ENCODE data around the gene HP1BP3. TPM values are rescaled to one million over a fixed set of nuclear protein-coding genes. Genes with fewer than 3 reads are reported as not detected.

Gene HP1BP3
- total RNA-seq, 3 donors from 2014 or later, result 168 to 276 (median 246) TPM

DNA sequence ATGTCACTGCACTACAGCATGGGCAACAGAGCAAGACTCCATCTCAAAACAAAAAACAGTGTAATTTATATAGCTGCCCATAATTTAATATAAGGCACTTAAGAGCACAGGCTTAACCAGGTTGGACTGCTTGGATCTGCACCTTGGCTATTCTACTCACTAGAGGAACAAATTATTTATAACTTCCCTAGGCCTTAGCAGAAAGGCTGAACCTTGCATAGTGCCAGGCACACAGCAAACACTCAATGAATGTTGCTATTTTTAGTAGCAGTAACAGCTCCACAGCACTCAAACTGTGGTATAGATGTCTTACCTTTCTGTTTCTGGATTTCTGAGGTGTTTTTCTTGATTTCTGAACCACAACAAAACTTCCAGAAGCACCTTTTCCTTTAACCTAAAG is 19.8 kb downstream of the HP1BP3 start:
- H3K4me1 ChIP-seq (ENCODE audit: low read depth), result no peaks in the 10 kb centered on the region
- TF ChIP-seq, protein P1, sequence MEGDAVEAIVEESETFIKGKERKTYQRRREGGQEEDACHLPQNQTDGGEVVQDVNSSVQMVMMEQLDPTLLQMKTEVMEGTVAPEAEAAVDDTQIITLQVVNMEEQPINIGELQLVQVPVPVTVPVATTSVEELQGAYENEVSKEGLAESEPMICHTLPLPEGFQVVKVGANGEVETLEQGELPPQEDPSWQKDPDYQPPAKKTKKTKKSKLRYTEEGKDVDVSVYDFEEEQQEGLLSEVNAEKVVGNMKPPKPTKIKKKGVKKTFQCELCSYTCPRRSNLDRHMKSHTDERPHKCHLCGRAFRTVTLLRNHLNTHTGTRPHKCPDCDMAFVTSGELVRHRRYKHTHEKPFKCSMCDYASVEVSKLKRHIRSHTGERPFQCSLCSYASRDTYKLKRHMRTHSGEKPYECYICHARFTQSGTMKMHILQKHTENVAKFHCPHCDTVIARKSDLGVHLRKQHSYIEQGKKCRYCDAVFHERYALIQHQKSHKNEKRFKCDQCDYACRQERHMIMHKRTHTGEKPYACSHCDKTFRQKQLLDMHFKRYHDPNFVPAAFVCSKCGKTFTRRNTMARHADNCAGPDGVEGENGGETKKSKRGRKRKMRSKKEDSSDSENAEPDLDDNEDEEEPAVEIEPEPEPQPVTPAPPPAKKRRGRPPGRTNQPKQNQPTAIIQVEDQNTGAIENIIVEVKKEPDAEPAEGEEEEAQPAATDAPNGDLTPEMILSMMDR (IDR thresholded peaks at IDR 0.05), result no peak

DNA sequence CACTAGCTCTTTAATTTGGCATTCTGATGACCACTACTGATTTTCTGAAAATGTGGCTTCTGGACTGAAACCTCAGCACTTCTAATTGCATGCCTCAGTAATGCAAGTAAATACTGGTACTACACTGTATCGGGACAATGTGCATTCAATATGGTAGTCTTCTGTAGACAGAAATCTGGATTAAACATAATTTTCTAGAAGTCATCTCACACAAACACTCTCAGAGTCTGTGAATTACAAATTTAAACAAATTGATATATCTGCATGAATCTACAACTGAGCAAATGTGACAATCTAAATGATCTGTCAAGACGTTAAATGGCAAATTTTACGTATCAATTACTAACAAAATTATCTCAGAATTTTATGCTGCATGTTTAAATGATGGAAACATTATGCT is 23.7 kb downstream of the HP1BP3 start:
- TF ChIP-seq, protein P1 (IDR thresholded peaks at IDR 0.05), result no peak
- Histone ChIP-seq H3K36me3 (ENCODE audit: low read depth) (peaks cover 14% of the 10 kb centered on the region), H3K4me1 (ENCODE audit: low read depth) (no peaks in the 10 kb centered on the region), H3K4me3 (no peak overlapping the region), H3K9me3 (no peaks in the 10 kb centered on the region)
- no peak for DNase-seq
- intact Hi-C loops (cut with DNase I, micrococcal nuclease), result no loop called here
- ATAC-seq, result no peak

More for the DNA sequence above, 19.8 kb downstream of the HP1BP3 start:
- no peak for DNase-seq
- Histone ChIP-seq H3K36me3 (ENCODE audit: low read depth) (peaks cover 29% of the 10 kb centered on the region), H3K9me3 (no peaks in the 10 kb centered on the region), H3K4me3 (no peak overlapping the region)
- no peak for ATAC-seq
- intact Hi-C loops (cut with DNase I, micrococcal nuclease), result no loop called here

DNA sequence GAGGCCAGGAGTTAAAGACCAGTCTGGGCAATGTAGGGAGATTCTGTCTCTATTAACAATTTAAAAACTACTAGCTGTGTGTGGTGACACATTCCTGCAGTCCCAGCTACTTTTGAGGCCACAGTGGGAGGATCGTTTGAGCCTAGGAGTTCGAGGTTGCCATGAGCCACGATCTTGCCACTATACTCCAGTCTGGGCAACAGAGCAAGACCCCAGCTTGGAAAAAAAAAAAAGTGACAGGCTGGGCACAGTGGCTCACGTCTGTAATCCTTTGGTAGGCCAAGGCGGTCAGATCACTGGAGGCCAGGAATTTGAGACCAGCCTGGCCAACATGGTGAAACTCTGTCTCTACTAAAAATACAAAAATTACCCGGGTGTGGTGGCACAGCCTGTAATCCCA is 26.8 kb downstream of the HP1BP3 start:
- Histone ChIP-seq H3K4me1 (ENCODE audit: low read depth) (no peaks in the 10 kb centered on the region), H3K36me3 (ENCODE audit: low read depth) (peaks cover 8% of the 10 kb centered on the region), H3K9me3 (no peaks in the 10 kb centered on the region), H3K4me3 (no peak overlapping the region)
- intact Hi-C loops (cut with DNase I, micrococcal nuclease), result no loop called here
- no peak for DNase-seq
- no peak for ATAC-seq
- TF ChIP-seq, protein P1 (IDR thresholded peaks at IDR 0.05), result no peak

DNA sequence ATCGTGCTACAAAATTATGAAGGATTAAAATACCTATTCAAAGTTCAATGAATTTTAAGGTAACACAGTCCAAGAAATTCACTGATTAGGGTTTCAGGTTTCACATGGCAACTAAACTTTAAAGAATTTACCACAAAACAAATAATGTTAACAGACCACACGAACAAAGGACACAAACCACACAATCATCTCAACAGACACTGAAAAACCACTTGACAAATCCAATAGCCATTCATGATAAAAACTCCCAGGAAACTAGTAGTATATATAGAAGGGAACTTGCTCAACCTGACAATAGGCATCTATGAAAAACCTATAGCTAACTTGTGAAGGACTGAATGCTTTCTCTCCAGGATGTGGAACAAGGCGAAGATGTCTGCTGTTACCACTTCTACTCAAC is 33.5 kb downstream of the HP1BP3 start:
- intact Hi-C loops (cut with DNase I, micrococcal nuclease), result no loop called here
- Histone ChIP-seq H3K36me3 (ENCODE audit: low read depth) (no peaks in the 10 kb centered on the region), H3K4me3 (no peak overlapping the region), H3K9me3 (no peaks in the 10 kb centered on the region), H3K4me1 (ENCODE audit: low read depth) (no peaks in the 10 kb centered on the region)
- no peak for DNase-seq
- TF ChIP-seq, protein P1 (IDR thresholded peaks at IDR 0.05), result no peak
- no peak for ATAC-seq

DNA sequence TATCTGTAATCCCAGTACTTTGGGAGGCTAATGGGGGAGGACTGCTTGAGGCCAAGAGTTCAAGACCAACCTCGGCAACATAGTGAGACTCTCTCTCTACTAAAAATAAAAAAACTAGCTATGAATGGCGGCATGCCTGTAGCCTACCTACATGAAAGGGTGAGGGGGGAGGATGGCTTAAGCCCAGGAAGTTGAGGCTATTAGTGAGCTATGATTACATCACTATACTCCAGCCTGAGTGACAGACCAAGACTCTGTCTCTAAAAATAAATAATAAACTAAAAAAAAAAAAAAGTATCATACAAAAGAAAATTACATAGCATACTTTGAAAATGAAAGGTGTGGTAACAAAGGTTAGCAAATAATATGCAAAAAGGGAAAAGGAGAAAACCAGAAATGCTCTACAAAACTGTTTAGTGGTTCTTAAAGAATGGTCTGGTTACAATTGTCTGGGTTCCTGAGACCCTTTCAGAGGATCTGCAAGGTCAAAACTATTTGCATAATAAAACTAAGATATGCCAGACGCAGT is 35.6 kb downstream of the HP1BP3 start:
- H3K4me1 ChIP-seq (ENCODE audit: low read depth), result no peaks in the 10 kb centered on the region
- TF ChIP-seq, protein P1 (IDR thresholded peaks at IDR 0.05), result no peak
- ATAC-seq (no peak), DNase-seq (no peak)
- H3K36me3 ChIP-seq (ENCODE audit: low read depth), result peaks cover 11% of the 10 kb centered on the region
- H3K9me3 ChIP-seq, result no peaks in the 10 kb centered on the region
- intact Hi-C loops (cut with DNase I, micrococcal nuclease), result no loop called here
- no peak overlapping the region for H3K4me3 ChIP-seq

DNA sequence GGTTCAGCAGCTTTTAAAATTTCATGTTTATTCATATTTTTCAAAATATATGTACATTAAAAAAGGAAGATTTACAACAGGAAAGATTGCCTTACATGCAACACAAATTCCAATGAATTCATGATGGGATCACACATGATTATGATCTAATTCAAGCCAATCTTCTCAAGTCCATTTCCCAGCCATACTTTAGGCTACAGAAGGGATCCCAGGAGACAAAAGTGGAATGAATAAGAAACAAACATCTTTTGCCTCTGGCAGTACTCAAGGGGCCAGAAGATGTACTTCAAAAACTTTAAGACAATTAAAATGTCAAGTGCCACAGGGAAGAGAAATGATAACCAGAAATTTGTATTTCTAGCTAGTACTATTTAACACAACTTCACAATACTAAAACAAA is 44.4 kb downstream of the HP1BP3 start:
- no peak for ATAC-seq
- TF ChIP-seq, protein P1 (IDR thresholded peaks at IDR 0.05), result no peak
- no peaks in the 10 kb centered on the region for H3K9me3 ChIP-seq
- no peak overlapping the region for H3K4me3 ChIP-seq
- H3K4me1 ChIP-seq (ENCODE audit: low read depth), result no peaks in the 10 kb centered on the region
- H3K36me3 ChIP-seq (ENCODE audit: low read depth), result peaks cover 13% of the 10 kb centered on the region
- DNase-seq, result no peak
- intact Hi-C loops (cut with DNase I, micrococcal nuclease), result no loop called here
